ENCODE results near the gene CDC42. TPM values are rescaled to one million over a fixed set of nuclear protein-coding genes. Genes with fewer than 3 reads are reported as not detected.

CDC42 gene
- total RNA-seq, 1 experiment from 2014 or later, result 133 TPM

GRCh38 chr1:22137004-22137720, 84.7 kb downstream of the CDC42 start:
- DNase-seq (ENCODE audit: unreplicated experiment), result peak; percentile 89
- intact Hi-C loops (cut with micrococcal nuclease), result loop anchor here (10.0 kb wide), 1 partner anchor 508 kb away; the partner anchor contains the start of gene C1QC
- Mint-ChIP-seq H3K4me1 (ENCODE audit: insufficient read depth, unreplicated experiment) (peaks cover 21% of the 10 kb centered on the region), H3K4me3 (ENCODE audit: unreplicated experiment) (peak overlapping the region; percentile 45), H3K9me3 (ENCODE audit: unreplicated experiment) (no peaks in the 10 kb centered on the region), H3K27ac (ENCODE audit: low read depth, unreplicated experiment) (peak overlapping the region; percentile 49), H3K27me3 (ENCODE audit: insufficient read depth, unreplicated experiment) (no peaks in the 10 kb centered on the region), H3K36me3 (ENCODE audit: insufficient read depth, unreplicated experiment) (no peaks in the 10 kb centered on the region)
- no peak for TF ChIP-seq CTCF (IDR thresholded peaks at IDR 0.05; ENCODE audit: unreplicated experiment)
- ChIA-PET CTCF (interaction anchor here (0.7 to 1.3 kb wide), 3 partner anchors 138 to 1113 kb away, joined by 3 to 5 read pairs (median 3); no protein-coding TSS in a partner anchor), POLR2A (interaction anchor here (0.8 to 1.8 kb wide), 4 partner anchors 10 to 112 kb away, joined by 3 to 9 read pairs (median 3); partner anchors contain the start of gene CDC42)
- no TSS peak for BruUV-seq (replicated peaks)

GRCh38 chr1:22139066-22139594, 86.6 kb downstream of the CDC42 start:
- ChIA-PET CTCF (interaction anchor here (0.5 to 1.3 kb wide), 6 partner anchors 34 to 689 kb away, joined by 3 to 5 read pairs (median 4); no protein-coding TSS in a partner anchor), POLR2A (interaction anchor here (1.0 kb wide), 1 partner anchor 114 kb away, joined by 3 read pairs; no protein-coding TSS in a partner anchor)
- TF ChIP-seq CTCF (IDR thresholded peaks at IDR 0.05; ENCODE audit: unreplicated experiment), result no peak
- intact Hi-C loops (cut with micrococcal nuclease), result loop anchor here (10.0 kb wide), 1 partner anchor 506 kb away; the partner anchor contains the start of gene C1QC
- Mint-ChIP-seq H3K9me3 (ENCODE audit: unreplicated experiment) (no peaks in the 10 kb centered on the region), H3K27me3 (ENCODE audit: insufficient read depth, unreplicated experiment) (no peaks in the 10 kb centered on the region), H3K4me1 (ENCODE audit: insufficient read depth, unreplicated experiment) (peaks cover 21% of the 10 kb centered on the region), H3K4me3 (ENCODE audit: unreplicated experiment) (no peak overlapping the region), H3K36me3 (ENCODE audit: insufficient read depth, unreplicated experiment) (no peaks in the 10 kb centered on the region), H3K27ac (ENCODE audit: low read depth, unreplicated experiment) (no peak overlapping the region)
- no peak for DNase-seq (ENCODE audit: unreplicated experiment)
- BruUV-seq (replicated peaks), result no TSS peak

- Mint-ChIP-seq H3K27ac (ENCODE audit: low read depth, unreplicated experiment) (no peak overlapping the region), H3K4me3 (ENCODE audit: unreplicated experiment) (no peak overlapping the region), H3K36me3 (ENCODE audit: insufficient read depth, unreplicated experiment) (no peaks in the 10 kb centered on the region), H3K27me3 (ENCODE audit: insufficient read depth, unreplicated experiment) (no peaks in the 10 kb centered on the region), H3K4me1 (ENCODE audit: insufficient read depth, unreplicated experiment) (peaks cover 21% of the 10 kb centered on the region), H3K9me3 (ENCODE audit: unreplicated experiment) (no peaks in the 10 kb centered on the region)
- intact Hi-C loops (cut with micrococcal nuclease), result loop anchor here (10.0 kb wide), 1 partner anchor 505 kb away; the partner anchor contains the start of gene C1QC
- TF ChIP-seq CTCF (IDR thresholded peaks at IDR 0.05; ENCODE audit: unreplicated experiment), result no peak
- no peak for DNase-seq (ENCODE audit: unreplicated experiment)
- POLR2A ChIA-PET, result interaction anchor here (0.5 to 1.0 kb wide), 2 partner anchors 110 to 114 kb away, joined by 3 read pairs; no protein-coding TSS in a partner anchor
- CTCF ChIA-PET, result interaction anchor here (0.6 to 1.3 kb wide), 6 partner anchors 34 to 1716 kb away, joined by 3 to 5 read pairs (median 4); no protein-coding TSS in a partner anchor
- no TSS peak for BruUV-seq (replicated peaks)
Measured at GRCh38 chr1:22139817-22140216, 87.3 kb downstream of the CDC42 start.

Other genes with a start within 250 kb of the CDC42 start
- gene LDLRAD2, start 240.4 kb upstream of the CDC42 start, total RNA-seq (2022), result not detected in 2 replicates
- 51.2 and 58.9 TPM in 2 replicates for gene HSPG2, start 115.4 kb upstream of the CDC42 start, total RNA-seq (2022)
- gene CELA3B, start 75.7 kb upstream of the CDC42 start, total RNA-seq (2022), result not detected in 2 replicates
- not detected in 2 replicates for gene CELA3A, start 51.1 kb upstream of the CDC42 start, total RNA-seq (2022)
- gene WNT4, start 90.4 kb downstream of the CDC42 start, total RNA-seq (2022), result not detected in 2 replicates